Ovary (tissue), 9 donors: Measurements from ENCODE around the gene DNMBP. TPM values are rescaled to one million over a fixed set of nuclear protein-coding genes. Genes with fewer than 3 reads are reported as not detected.
"Not testable (repeated sequence)": the region's sequence is repeated elsewhere in the genome, so short reads cannot be mapped to it uniquely, and the experiment has no call there.

Experiments used
- DNase-seq, 5 donors: peaks; one replicate each; pipeline ENCODE4 v3.0.0-alpha.2; 2019 to 2020
- H3K27ac ChIP-seq, 2 donors: fragments of 200-600 bp; one replicate each; pipeline versions ENCODE4 v1.5.1 to v1.8.0; 2019 to 2022
- H3K27me3 ChIP-seq: fragments of 200-600 bp; one replicate; pipeline ENCODE4 v1.8.0; 2022
- H3K36me3 ChIP-seq: fragments of 200-600 bp; sonication (generic); one replicate; pipeline ENCODE4 v1.5.1; 2019
- H3K4me1 ChIP-seq: one replicate; pipeline ENCODE4 v1.8.1; 2013; ENCODE audit warnings: mild to moderate bottlenecking, moderate library complexity; ENCODE audit not compliant: insufficient read depth
- H3K4me3 ChIP-seq: fragments of 200-600 bp; sonication (generic); one replicate; pipeline ENCODE4 v1.5.1; 2017
- H3K9me3 ChIP-seq, 2 donors: fragments of 200-600 bp in 1 of 2; sonication (generic) in 1 of 2; one replicate each; pipeline versions ENCODE4 v1.5.1 to v1.8.1; 2013 to 2019; ENCODE audit warnings: mild to moderate bottlenecking in 1 of 2, moderate library complexity in 1 of 2
- CTCF ChIP-seq, 3 donors: fragments of 450-650 bp in 2 of 3; fragments of 200-600 bp in 1 of 3; IDR thresholded peaks; one replicate each; pipeline versions ENCODE4 v1.5.1 to v1.8.0; 2016 to 2022; ENCODE audit warnings: antibody characterized with exemption in 3 of 3, mild to moderate bottlenecking in 1 of 3
- EP300 ChIP-seq: sonication (generic); formaldehyde crosslinking; IDR thresholded peaks from one replicate; pipeline ENCODE4 v1.6.1; 2017; ENCODE audit warnings: antibody characterized with exemption
- POLR2A ChIP-seq: fragments of 450-650 bp; IDR thresholded peaks from one replicate; pipeline ENCODE4 v1.6.1; 2017; ENCODE audit warnings: antibody characterized with exemption, mild to moderate bottlenecking, moderate library complexity
- WGBS, 3 donors: extraction: QIAGEN DNeasy Blood & Tissue Kit in 1 of 3; methylation state at CpG; one replicate each; pipeline versions ENCODE4 v1.1.5 to v1.1.7; 2013 to 2017; 5-methylcytosine and 5-hydroxymethylcytosine counted together
- intact Hi-C, 4 donors: fragments of 100-400 bp; cut with DNase I; formaldehyde crosslinking; loops; one replicate each; pipeline versions ENCODE4 v1.11.0 to v1.15.1; 2022 to 2023
- polyA plus RNA-seq, 2 donors: library from polyadenylated mRNA; stranded (reverse); fragments of 200-250 nt in 1 of 2; fragments of 350-450 nt in 1 of 2; fragmentation: Illumina TruSeq in 1 of 2; extraction: RNeasy Lipid Tissue Mini Kit (QIAGEN cat#74804) in 1 of 2; gene quantifications; one replicate each; pipeline ENCODE4 v1.2.3, GENCODE V29; 2013 to 2014
- total RNA-seq, 7 donors: library from RNA; depleted of rRNA in 2 of 7; stranded (reverse); fragments of >200 nt in 2 of 7; fragmentation: NEBNext Ultra II Directional in 3 of 7; extraction: Animal tissue kit (Norgen Biotek cat#: 25700) in 3 of 7; gene quantifications; one replicate each; pipeline versions ENCODE4 v1.1.0 to v1.2.4, GENCODE V29; 2016 to 2023
- donor health status: DM: no; HTN: no; CAD: no; lungs with moderate emphysema.
- donor health status: DM: no; HTN: no; CAD: no.
- donor health status: Bipolar disorder and iron deficiency.
- donor health status: DM: yes; HTN: yes; CAD: no.
- donor health status: DM: no; HTN: no; CAD: no.
- donor health status: DM: yes; HTN: yes; CAD: no.

Gene DNMBP
- total and polyA plus RNA-seq, 9 donors = 10.8 to 25.4 (median 20.3) TPM

- Histone ChIP-seq H3K4me3 (no peak overlapping the region), H3K36me3 (no peaks in the 10 kb centered on the region), H3K27me3 (no peaks in the 10 kb centered on the region), H3K27ac (no peak overlapping the region), H3K4me1 (peaks cover 18% of the 10 kb centered on the region), H3K9me3 (no peaks in the 10 kb centered on the region)
- DNase-seq = no peak
- WGBS, 3 donors = 88 to 90% (median 89%) methylated on average over 2 of the region's 2 CpGs
- intact Hi-C loops = no loop called here
- TF ChIP-seq POLR2A (no peak), EP300 (no peak), CTCF (IDR thresholded peaks at IDR 0.05) (no peak)
Measured at GRCh38 chr10:99944860-99945259, 64.9 kb downstream of the DNMBP start.

DNA sequence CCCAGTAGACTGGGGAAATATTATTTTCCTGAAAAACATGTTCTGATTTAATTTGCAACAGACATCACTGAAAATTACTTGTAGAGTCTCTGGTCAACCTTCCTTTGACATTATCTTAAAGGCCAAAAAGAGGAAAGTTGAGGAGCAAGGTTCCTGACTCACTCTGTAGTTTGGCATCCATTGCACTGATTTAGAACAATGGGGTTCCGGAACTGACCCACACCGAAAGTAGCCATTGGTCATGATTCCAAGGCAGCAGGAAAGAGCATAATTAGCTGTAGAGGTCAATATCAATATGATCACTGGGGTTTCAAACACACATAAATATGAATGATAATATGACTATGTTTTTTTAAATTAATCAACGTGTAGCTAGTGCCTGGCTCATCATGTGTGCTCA, 65.8 kb downstream of the DNMBP start:
- TF ChIP-seq CTCF (IDR thresholded peaks at IDR 0.05) = no peak
- TF ChIP-seq EP300 = no peak
- TF ChIP-seq POLR2A = no peak
- peaks cover 18% of the 10 kb centered on the region for H3K4me1 ChIP-seq
- H3K27ac ChIP-seq = no peak overlapping the region
- H3K27me3 ChIP-seq = no peaks in the 10 kb centered on the region
- DNase-seq = no peak
- no peaks in the 10 kb centered on the region for H3K36me3 ChIP-seq
- H3K9me3 ChIP-seq = no peaks in the 10 kb centered on the region
- intact Hi-C loops = no loop called here
- 85 to 88% (median 86%) methylated on average over 3 of the region's 3 CpGs for WGBS, 3 donors
- H3K4me3 ChIP-seq = no peak overlapping the region

DNA sequence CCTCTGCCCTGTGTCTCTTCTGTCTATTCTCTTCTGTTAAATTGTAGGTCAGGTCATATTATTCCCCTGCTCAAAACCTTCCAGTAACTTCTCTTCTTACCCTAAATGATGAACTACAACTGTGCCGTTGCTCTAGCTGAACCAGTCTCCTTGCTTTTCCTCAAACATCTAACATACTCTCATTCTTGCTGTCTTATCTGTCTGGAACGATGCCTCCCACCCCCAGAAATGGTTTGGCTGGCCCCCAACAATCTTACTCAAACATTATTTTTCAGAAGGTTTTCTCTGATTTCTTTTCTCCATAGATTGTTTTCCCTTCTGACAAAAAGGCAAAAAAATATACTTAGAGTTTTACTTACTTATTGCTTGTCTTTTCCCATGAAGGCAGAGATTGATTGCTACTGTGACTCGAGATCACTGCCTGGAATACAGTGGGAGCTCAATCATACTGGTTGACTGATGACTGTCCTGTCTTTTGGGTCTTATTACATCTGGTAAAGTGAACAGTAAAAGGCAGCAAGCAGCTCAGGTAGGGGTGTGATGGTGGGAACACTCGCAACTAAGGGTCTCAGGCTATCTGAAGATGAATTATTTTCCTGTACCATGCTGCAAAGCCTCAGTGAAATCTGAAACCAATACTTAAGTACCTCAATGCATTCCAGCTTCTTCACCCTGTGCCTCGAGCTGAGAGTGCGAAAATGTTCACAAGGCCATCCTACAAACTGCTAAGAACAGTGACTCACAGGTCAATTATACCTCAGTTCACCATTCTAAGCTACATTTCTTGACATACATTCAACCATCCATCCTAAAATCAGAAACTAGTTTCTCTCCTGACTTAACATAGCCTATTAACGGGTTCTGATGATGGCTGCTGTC, 67.6 kb downstream of the DNMBP start:
- Histone ChIP-seq H3K4me1 (peaks cover 24% of the 10 kb centered on the region), H3K27me3 (no peaks in the 10 kb centered on the region), H3K4me3 (no peak overlapping the region), H3K36me3 (no peaks in the 10 kb centered on the region), H3K27ac (peak overlapping the region in 1 of 2 donors; percentile 53), H3K9me3 (no peaks in the 10 kb centered on the region)
- WGBS, 3 donors = 15 to 27% (median 21%) methylated on average over 7 of the region's 7 CpGs
- DNase-seq = peak; percentile 34 to 65 (median 62)
- no peak for TF ChIP-seq CTCF (IDR thresholded peaks at IDR 0.05)
- TF ChIP-seq EP300 = no peak
- no peak for TF ChIP-seq POLR2A
- intact Hi-C loops = no loop called here

DNA sequence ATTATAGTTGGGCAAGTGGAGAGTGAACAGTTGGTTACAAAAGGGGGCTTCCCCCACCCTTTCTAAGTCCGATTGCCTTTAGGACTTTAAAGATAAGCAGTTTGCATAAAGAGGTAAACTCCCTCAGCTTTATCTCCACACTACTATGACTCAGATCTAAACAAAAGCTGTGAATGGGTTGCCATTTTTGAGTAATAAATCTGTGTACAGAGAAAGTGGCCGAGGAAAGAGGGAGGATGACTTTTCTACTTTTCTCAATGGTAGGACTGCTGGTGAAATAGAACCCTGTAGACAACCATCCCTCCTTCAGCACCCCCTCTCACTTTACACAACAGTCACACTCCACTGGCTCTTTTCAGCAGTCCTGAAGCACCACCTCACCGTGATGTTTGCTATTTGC, 71.2 kb downstream of the DNMBP start:
- H3K27me3 ChIP-seq = no peaks in the 10 kb centered on the region
- no peaks in the 10 kb centered on the region for H3K9me3 ChIP-seq
- no peak overlapping the region for H3K4me3 ChIP-seq
- peak overlapping the region in 1 of 2 donors; percentile 11 for H3K27ac ChIP-seq
- intact Hi-C loops = no loop called here
- WGBS, 3 donors = 29 to 33% (median 33%) methylated on average over 3 of the region's 3 CpGs
- TF ChIP-seq EP300 (no peak), POLR2A (no peak)
- DNase-seq = no peak
- H3K36me3 ChIP-seq = no peaks in the 10 kb centered on the region
- H3K4me1 ChIP-seq = peaks cover 18% of the 10 kb centered on the region

DNA sequence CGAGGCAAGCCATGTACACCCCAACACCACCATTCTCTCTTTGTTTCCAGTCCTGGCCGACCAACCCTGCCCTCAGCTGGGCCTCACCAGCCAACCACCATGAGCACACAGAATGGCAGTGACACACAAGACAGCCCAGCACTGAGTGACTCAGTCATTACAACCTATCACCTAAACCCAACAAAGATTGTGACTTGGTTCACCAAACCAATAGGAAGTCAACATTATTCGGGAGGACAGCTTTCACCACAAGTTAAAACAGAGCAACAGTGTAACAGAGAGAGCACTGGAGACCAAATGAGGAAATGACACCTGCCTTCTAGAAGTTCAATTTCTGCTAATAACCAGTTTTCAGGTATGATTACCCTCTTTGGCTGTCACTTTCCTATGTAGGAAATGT, 72.1 kb downstream of the DNMBP start:
- H3K27ac ChIP-seq = no peak overlapping the region

DNA sequence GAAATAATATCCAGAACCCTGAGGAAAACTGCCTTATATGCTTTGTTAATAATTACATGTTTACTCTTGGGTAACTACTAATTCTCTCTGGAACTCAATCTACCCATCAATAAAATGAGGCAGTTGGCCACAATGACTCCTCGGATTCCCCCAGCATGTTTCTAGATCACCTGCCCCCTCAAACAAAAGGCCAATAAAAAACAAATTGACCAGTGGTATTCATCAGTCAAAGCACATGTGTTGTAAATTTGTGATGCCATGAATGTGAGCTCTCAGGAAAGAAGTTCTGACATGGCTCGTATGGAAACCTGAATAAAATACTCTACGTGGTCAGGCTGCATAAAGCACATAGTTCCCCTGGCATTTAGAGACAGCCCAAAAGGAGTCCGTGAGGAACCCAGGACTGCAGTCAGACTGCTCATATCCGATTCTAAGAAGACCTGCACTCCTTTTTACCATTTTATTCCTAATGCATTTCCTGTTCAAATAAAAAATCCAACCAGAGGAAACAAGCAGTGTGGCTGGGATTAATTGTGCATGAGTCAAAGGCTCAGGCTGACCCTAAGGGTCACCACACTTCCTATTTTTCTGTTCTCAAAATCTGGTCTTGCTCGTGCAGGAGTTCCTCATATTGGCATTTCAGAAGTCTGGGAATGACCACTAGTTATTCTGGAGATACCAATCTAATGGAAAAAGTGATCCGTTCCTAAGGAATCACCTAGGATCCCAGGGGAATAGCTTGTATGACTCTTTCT, 77.4 kb downstream of the DNMBP start:
- 50 to 53% (median 50%) methylated on average over 4 to 5 of the region's 7 CpGs for WGBS, 3 donors
- H3K27me3 ChIP-seq, H3K4me1 ChIP-seq, H3K36me3 ChIP-seq, DNase-seq, H3K9me3 ChIP-seq, intact Hi-C loops, H3K4me3 ChIP-seq, H3K27ac ChIP-seq: not testable (repeated sequence)

More for the DNA sequence above, 72.1 kb downstream of the DNMBP start:
- no peaks in the 10 kb centered on the region for H3K27me3 ChIP-seq
- no peak overlapping the region for H3K4me3 ChIP-seq
- intact Hi-C loops = no loop called here
- no peaks in the 10 kb centered on the region for H3K36me3 ChIP-seq
- 87 to 97% (median 94%) methylated on average over 3 of the region's 3 CpGs for WGBS, 3 donors
- DNase-seq = no peak
- no peak for TF ChIP-seq CTCF (IDR thresholded peaks at IDR 0.05)
- no peak for TF ChIP-seq POLR2A
- TF ChIP-seq EP300 = no peak
- peaks cover 14% of the 10 kb centered on the region for H3K4me1 ChIP-seq
- H3K9me3 ChIP-seq = no peaks in the 10 kb centered on the region
